ENCODE measurements around the gene SWT1.

GRCh38 chr1:185305419-185305818 lies 148.5 kb downstream of the SWT1 start:
- TF ChIP-seq, protein P1, sequence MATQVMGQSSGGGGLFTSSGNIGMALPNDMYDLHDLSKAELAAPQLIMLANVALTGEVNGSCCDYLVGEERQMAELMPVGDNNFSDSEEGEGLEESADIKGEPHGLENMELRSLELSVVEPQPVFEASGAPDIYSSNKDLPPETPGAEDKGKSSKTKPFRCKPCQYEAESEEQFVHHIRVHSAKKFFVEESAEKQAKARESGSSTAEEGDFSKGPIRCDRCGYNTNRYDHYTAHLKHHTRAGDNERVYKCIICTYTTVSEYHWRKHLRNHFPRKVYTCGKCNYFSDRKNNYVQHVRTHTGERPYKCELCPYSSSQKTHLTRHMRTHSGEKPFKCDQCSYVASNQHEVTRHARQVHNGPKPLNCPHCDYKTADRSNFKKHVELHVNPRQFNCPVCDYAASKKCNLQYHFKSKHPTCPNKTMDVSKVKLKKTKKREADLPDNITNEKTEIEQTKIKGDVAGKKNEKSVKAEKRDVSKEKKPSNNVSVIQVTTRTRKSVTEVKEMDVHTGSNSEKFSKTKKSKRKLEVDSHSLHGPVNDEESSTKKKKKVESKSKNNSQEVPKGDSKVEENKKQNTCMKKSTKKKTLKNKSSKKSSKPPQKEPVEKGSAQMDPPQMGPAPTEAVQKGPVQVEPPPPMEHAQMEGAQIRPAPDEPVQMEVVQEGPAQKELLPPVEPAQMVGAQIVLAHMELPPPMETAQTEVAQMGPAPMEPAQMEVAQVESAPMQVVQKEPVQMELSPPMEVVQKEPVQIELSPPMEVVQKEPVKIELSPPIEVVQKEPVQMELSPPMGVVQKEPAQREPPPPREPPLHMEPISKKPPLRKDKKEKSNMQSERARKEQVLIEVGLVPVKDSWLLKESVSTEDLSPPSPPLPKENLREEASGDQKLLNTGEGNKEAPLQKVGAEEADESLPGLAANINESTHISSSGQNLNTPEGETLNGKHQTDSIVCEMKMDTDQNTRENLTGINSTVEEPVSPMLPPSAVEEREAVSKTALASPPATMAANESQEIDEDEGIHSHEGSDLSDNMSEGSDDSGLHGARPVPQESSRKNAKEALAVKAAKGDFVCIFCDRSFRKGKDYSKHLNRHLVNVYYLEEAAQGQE (IDR thresholded peaks at IDR 0.05; ENCODE audit: insufficient replicate concordance, low read depth), result no peak
- TF ChIP-seq CTCF (IDR thresholded peaks at IDR 0.05; ENCODE audit: insufficient read depth, low read length), result no peak
